Aorta (tissue), 5 donors: ENCODE measurements around the gene FAM13A. TPM values are rescaled to one million over a fixed set of nuclear protein-coding genes. Genes with fewer than 3 reads are reported as not detected.

Source experiments
- ATAC-seq: fragments of 200-7000 bp; cut with Tn5 transposase; one replicate; pipeline ENCODE4 v1.9.1; 2022; ENCODE audit warnings: moderate library complexity; ENCODE audit not compliant: low FRiP score
- DNase-seq, 2 donors: peaks; one replicate each; pipeline ENCODE4 v3.0.0-alpha.2; 2020
- H3K27ac ChIP-seq, 2 donors: one replicate each; pipeline ENCODE4 v1.5.1; 2013; ENCODE audit warnings: low read length in 2 of 2, mild to moderate bottlenecking in 2 of 2, moderate library complexity in 2 of 2, control low read depth in 1 of 2, inconsistent platforms in 1 of 2, low read depth in 1 of 2
- H3K27me3 ChIP-seq, 2 donors: one replicate each; pipeline ENCODE4 v1.6.1; 2013; ENCODE audit warnings: control low read depth in 1 of 2, low read length in 1 of 2, mild to moderate bottlenecking in 1 of 2, moderate library complexity in 1 of 2; ENCODE audit not compliant: insufficient read depth in 2 of 2, control insufficient read depth in 1 of 2
- H3K36me3 ChIP-seq, 2 donors: one replicate each; pipeline ENCODE4 v1.6.1; 2013; ENCODE audit warnings: control low read depth in 1 of 2, low read length in 1 of 2, mild to moderate bottlenecking in 1 of 2; ENCODE audit not compliant: insufficient read depth in 2 of 2, control insufficient read depth in 1 of 2
- H3K4me1 ChIP-seq, 2 donors: one replicate each; pipeline ENCODE4 v1.6.1; 2013; ENCODE audit warnings: low read length in 2 of 2, control low read depth in 1 of 2, mild to moderate bottlenecking in 1 of 2, moderate library complexity in 1 of 2; ENCODE audit not compliant: insufficient read depth in 2 of 2, control insufficient read depth in 1 of 2
- H3K4me3 ChIP-seq, 2 donors: one replicate each; pipeline ENCODE4 v1.5.1; 2013; ENCODE audit warnings: low read length in 2 of 2, control low read depth in 1 of 2, mild to moderate bottlenecking in 1 of 2
- H3K9me3 ChIP-seq: one replicate; pipeline ENCODE4 v1.6.1; 2013; ENCODE audit warnings: mild to moderate bottlenecking, low read length; ENCODE audit not compliant: control insufficient read depth
- WGBS, 2 donors: extraction: QIAGEN DNeasy Blood & Tissue Kit; methylation state at CpG; one replicate each; pipeline ENCODE4 v1.1.7; 2013; 5-methylcytosine and 5-hydroxymethylcytosine counted together
- intact Hi-C, 2 donors: fragments of 100-400 bp; cut with DNase I; formaldehyde crosslinking; loops; one replicate each; pipeline versions ENCODE4 v1.14.2 to v1.15.0; 2022
- polyA plus RNA-seq, 2 donors: library from polyadenylated mRNA; stranded (reverse); fragments of 200-250 nt; gene quantifications; one replicate each; pipeline ENCODE4 v1.2.3, GENCODE V29; 2013
- total RNA-seq, 2 donors: library from RNA; stranded (reverse); fragmentation: NEBNext Ultra II Directional; extraction: Animal tissue kit (Norgen Biotek cat#: 25700); gene quantifications; one replicate each; pipeline ENCODE4 v1.2.1, GENCODE V29; 2021
- donor health status: healthy with polysubstance abuse.
- donor health status: Bipolar disorder and iron deficiency.
- donor health status: DM: no; HTN: no; CAD: no.
- donor health status: DM: no; HTN: no; CAD: no.
- donor health status: DM: yes; HTN: yes; CAD: no.

The FAM13A gene
- total and polyA plus RNA-seq, 4 donors: 9.0 to 60.3 (median 23.5) TPM

GRCh38 chr4:89055157-89056080, 1.6 kb downstream of the FAM13A start:
- H3K27ac ChIP-seq: no peak overlapping the region
- no peaks in the 10 kb centered on the region for H3K9me3 ChIP-seq
- H3K4me1 ChIP-seq: no peaks in the 10 kb centered on the region
- ATAC-seq (no peak), DNase-seq (no peak)
- no peaks in the 10 kb centered on the region for H3K27me3 ChIP-seq
- intact Hi-C loops: loop anchor here (5.0 kb wide), 1 partner anchor 57 kb away; the partner anchor contains the start of gene TIGD2 (in 2 of the 2)
- no peaks in the 10 kb centered on the region for H3K36me3 ChIP-seq
- peak overlapping the region in 1 of 2 donors; percentile 40 for H3K4me3 ChIP-seq
- 31 to 44% methylated on average over 1 of the region's 1 CpG for WGBS, 2 donors

- peaks cover 0 to 1% of the 10 kb centered on the region in 2 donors for H3K36me3 ChIP-seq
- intact Hi-C loops: loop anchor here (5.0 kb wide), 1 partner anchor 58 kb away; the partner anchor contains the start of gene TIGD2 (in 2 of the 2)
Observed at GRCh38 chr4:89054627-89055026, 2.4 kb downstream of the FAM13A start.

DNA sequence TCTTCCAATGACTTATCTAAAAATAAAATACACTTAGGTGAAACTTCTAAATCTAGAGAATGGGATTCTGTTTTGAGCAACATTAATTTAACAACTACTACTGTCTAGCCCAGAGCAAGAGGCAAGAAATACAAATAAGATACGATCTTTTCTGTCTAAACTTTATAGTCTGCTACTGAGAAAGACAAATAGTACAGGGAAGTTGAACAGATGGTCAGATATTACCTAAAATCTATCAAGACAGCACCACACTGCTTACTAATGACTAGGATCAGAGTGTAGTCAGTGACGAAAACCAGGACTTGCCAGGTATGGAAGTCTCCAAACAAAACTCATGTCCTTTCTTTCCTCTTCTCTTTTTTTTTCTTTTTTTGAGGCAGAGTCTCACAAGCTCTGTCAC, 7.1 kb downstream of the FAM13A start:
- Histone ChIP-seq H3K36me3 (peaks cover 0 to 1% of the 10 kb centered on the region in 2 donors), H3K4me3 (no peak overlapping the region), H3K4me1 (peaks cover 0 to 3% of the 10 kb centered on the region in 2 donors), H3K9me3 (no peaks in the 10 kb centered on the region), H3K27ac (no peak overlapping the region), H3K27me3 (no peaks in the 10 kb centered on the region)
- ATAC-seq (no peak), DNase-seq (no peak)
- WGBS, 2 donors: 96 to 97% methylated on average over 2 of the region's 2 CpGs
- intact Hi-C loops: no loop called here

More at GRCh38 chr4:89054627-89055026, 2.4 kb downstream of the FAM13A start:
- ATAC-seq: no peak
- H3K27me3 ChIP-seq: no peaks in the 10 kb centered on the region
- no peak overlapping the region for H3K4me3 ChIP-seq
- no peak overlapping the region for H3K27ac ChIP-seq
- no peaks in the 10 kb centered on the region for H3K9me3 ChIP-seq
- DNase-seq: no peak
- H3K4me1 ChIP-seq: peaks cover 0 to 2% of the 10 kb centered on the region in 2 donors
- 23 to 39% methylated on average over 1 of the region's 1 CpG for WGBS, 2 donors

- no peak overlapping the region for H3K27ac ChIP-seq
- peaks cover 0 to 3% of the 10 kb centered on the region in 2 donors for H3K4me1 ChIP-seq
- ATAC-seq: no peak
- no peaks in the 10 kb centered on the region for H3K27me3 ChIP-seq
- DNase-seq: no peak
- intact Hi-C loops: no loop called here
- 64 to 67% methylated on average over 4 of the region's 4 CpGs for WGBS, 2 donors
- H3K36me3 ChIP-seq: peaks cover 0 to 1% of the 10 kb centered on the region in 2 donors
- no peak overlapping the region for H3K4me3 ChIP-seq
- H3K9me3 ChIP-seq: no peaks in the 10 kb centered on the region
Observed at GRCh38 chr4:89048906-89049601, 7.9 kb downstream of the FAM13A start.

DNA sequence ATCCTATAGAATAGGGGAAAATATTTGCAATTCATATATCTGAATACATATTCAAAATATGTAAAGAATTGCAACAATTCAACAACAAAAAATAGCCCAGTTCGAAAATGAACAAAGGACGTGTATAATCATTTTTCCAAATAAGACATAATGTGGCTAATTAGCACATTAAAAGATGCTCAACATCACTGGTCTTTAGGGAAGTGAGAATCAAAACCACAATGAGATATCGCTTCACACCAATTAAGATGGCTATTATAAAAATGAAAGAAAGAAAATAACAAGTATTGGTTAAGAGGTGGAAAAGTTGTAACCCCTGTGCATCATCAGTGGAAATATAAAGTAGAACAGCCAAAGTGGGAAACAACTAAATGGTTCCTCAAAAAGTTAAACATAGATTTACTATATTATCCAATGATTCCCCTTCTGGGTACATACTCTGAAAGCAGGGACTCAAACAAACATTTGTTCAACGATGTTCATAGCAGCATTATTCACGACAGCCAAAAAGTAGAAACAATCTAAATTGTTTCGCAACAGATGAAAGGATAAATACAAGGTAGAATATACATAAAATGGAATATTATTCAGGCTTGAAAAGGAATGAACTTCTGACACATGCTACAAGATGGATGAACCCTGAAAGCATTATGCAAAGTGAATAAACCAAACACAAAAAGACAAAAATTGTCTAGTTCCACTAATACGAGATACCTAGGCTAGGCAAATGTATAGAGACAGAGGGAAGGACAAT, 12.7 kb downstream of the FAM13A start:
- Histone ChIP-seq H3K4me3 (no peak overlapping the region), H3K4me1 (no peaks in the 10 kb centered on the region), H3K27me3 (no peaks in the 10 kb centered on the region), H3K36me3 (no peaks in the 10 kb centered on the region), H3K27ac (no peak overlapping the region), H3K9me3 (no peaks in the 10 kb centered on the region)
- intact Hi-C loops: no loop called here
- DNase-seq (no peak), ATAC-seq (no peak)
- whole genome bisulfite sequencing, 2 donors: 96 to 97% methylated on average over 7 of the region's 7 CpGs

GRCh38 chr4:89042055-89042454, 14.9 kb downstream of the FAM13A start:
- H3K36me3 ChIP-seq: no peaks in the 10 kb centered on the region
- DNase-seq (no peak), ATAC-seq (no peak)
- H3K9me3 ChIP-seq: no peaks in the 10 kb centered on the region
- no peak overlapping the region for H3K27ac ChIP-seq
- no peaks in the 10 kb centered on the region for H3K27me3 ChIP-seq
- intact Hi-C loops: no loop called here
- no peaks in the 10 kb centered on the region for H3K4me1 ChIP-seq
- 88 to 93% methylated on average over 3 of the region's 3 CpGs for WGBS, 2 donors
- no peak overlapping the region for H3K4me3 ChIP-seq

DNA sequence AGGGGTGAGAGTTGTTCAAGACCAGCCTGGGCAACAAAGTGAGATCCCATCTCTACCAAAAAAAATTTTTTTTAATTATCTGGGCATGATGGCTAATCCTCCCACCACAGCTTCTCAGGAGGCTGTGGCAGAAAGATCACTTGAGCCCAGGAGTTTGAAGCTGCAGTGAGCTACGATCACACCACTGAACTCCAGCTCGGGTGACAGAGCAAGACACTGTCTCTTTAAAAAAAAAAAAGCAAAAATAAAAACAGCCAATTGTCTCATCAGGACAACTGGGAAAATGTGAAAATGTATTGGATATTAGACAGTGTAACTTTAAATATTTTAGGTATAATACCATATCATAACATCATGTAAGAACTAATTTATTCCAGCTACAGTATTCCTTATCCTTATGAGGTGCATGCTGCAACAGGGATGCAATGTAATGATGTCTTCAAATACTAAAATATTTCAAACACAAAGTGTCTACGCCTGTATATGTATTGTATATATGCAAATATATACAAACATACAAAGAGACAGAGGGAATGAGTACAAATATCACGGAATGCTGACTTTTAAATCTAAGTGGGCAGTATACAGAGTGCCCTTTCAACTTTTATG, 17.2 kb downstream of the FAM13A start:
- Histone ChIP-seq H3K9me3 (peaks cover 2% of the 10 kb centered on the region), H3K4me1 (no peaks in the 10 kb centered on the region), H3K36me3 (no peaks in the 10 kb centered on the region), H3K4me3 (no peak overlapping the region), H3K27ac (no peak overlapping the region), H3K27me3 (no peaks in the 10 kb centered on the region)
- ATAC-seq: no peak
- intact Hi-C loops: no loop called here
- WGBS, 2 donors: 67 to 81% methylated on average over 4 of the region's 4 CpGs
- DNase-seq: no peak

GRCh38 chr4:89036535-89036934, 20.4 kb downstream of the FAM13A start:
- Histone ChIP-seq H3K27ac (no peak overlapping the region), H3K36me3 (no peaks in the 10 kb centered on the region), H3K4me1 (no peaks in the 10 kb centered on the region), H3K4me3 (no peak overlapping the region), H3K27me3 (no peaks in the 10 kb centered on the region), H3K9me3 (peaks cover 2% of the 10 kb centered on the region)
- DNase-seq (no peak), ATAC-seq (no peak)
- 99 to 100% methylated on average over 2 of the region's 2 CpGs for WGBS, 2 donors
- intact Hi-C loops: no loop called here
